ENCODE measurements around the gene TRPM7.

- TF ChIP-seq CTCF (optimal IDR thresholded peaks at IDR 0.05 in 1 of 3, IDR thresholded peaks at IDR 0.05 in 1 of 3, conservative IDR thresholded peaks at IDR 0.05 in 1 of 3; ENCODE audit: extremely low read depth in 1 of 3, insufficient read depth in 2 of 3, low read length in 3 of 3) = no peak
- TF ChIP-seq EZH2 (IDR thresholded peaks at IDR 0.05; ENCODE audit: low read length) = no peak
Observed at GRCh38 chr15:50712018-50712417, 25.4 kb upstream of the TRPM7 start.

All from keratinocyte (primary cell).